Sigmoid colon (tissue), 7 donors: ENCODE measurements around the gene KCNIP3. TPM values are rescaled to one million over a fixed set of nuclear protein-coding genes. Genes with fewer than 3 reads are reported as not detected.

Experiments used
- DNase-seq: peaks from one replicate; pipeline ENCODE4 v3.0.0-alpha.2; 2019
- H3K27ac ChIP-seq, 4 donors: fragments of 200-600 bp; sonication (generic); one replicate each; pipeline ENCODE4 v1.5.1; 2016 to 2019; ENCODE audit warnings: mild to moderate bottlenecking in 1 of 4
- H3K27me3 ChIP-seq, 3 donors: fragments of 200-600 bp; sonication (generic); one replicate each; pipeline ENCODE4 v1.5.1; 2019; ENCODE audit warnings: mild to moderate bottlenecking in 1 of 3
- H3K36me3 ChIP-seq, 4 donors: fragments of 200-600 bp; sonication (generic); one replicate each; pipeline ENCODE4 v1.5.1; 2016 to 2019
- H3K4me1 ChIP-seq, 4 donors: fragments of 200-600 bp; sonication (generic); one replicate each; pipeline ENCODE4 v1.5.1; 2017 to 2019
- H3K4me3 ChIP-seq, 4 donors: fragments of 200-600 bp; sonication (generic); one replicate each; pipeline ENCODE4 v1.5.1; 2017 to 2019; ENCODE audit warnings: mild to moderate bottlenecking in 2 of 4, moderate library complexity in 1 of 4
- H3K9me3 ChIP-seq, 4 donors: fragments of 200-600 bp in 3 of 4; sonication (generic) in 3 of 4; one replicate each; pipeline versions ENCODE4 v1.5.1 to v1.6.1; 2013 to 2019
- CTCF ChIP-seq, 4 experiments: fragments of 450-650 bp in 3 of 4; fragments of 200-600 bp in 1 of 4; IDR thresholded peaks; one replicate each; pipeline ENCODE4 v1.5.1; 2016 to 2019; ENCODE audit warnings: antibody characterized with exemption in 4 of 4, mild to moderate bottlenecking in 3 of 4, moderate library complexity in 2 of 4
- EP300 ChIP-seq, 4 donors: sonication (generic); formaldehyde crosslinking; IDR thresholded peaks; one replicate each; pipeline ENCODE4 v1.6.1; 2017; ENCODE audit warnings: antibody characterized with exemption in 4 of 4
- POLR2A ChIP-seq, 2 donors: fragments of 450-650 bp; IDR thresholded peaks; one replicate each; pipeline ENCODE4 v1.6.1; 2016; ENCODE audit warnings: antibody characterized with exemption in 2 of 2, mild to moderate bottlenecking in 2 of 2, moderate library complexity in 2 of 2
- POLR2AphosphoS5 ChIP-seq, 4 donors: sonication (generic); formaldehyde crosslinking; IDR thresholded peaks; one replicate each; pipeline ENCODE4 v1.6.1; 2017; ENCODE audit warnings: antibody characterized with exemption in 4 of 4
- WGBS, 2 donors: extraction: QIAGEN DNeasy Blood & Tissue Kit; methylation state at CpG; one replicate each; pipeline ENCODE4 v1.1.7; 2013; 5-methylcytosine and 5-hydroxymethylcytosine counted together
- intact Hi-C: fragments of 100-400 bp; cut with DNase I; formaldehyde crosslinking; loops from one replicate; pipeline ENCODE4 v1.15.1; 2023
- polyA plus RNA-seq, 3 donors: library from polyadenylated mRNA; stranded (reverse); fragments of 200-250 nt; gene quantifications; one replicate each; pipeline ENCODE4 v1.2.3, GENCODE V29; 2013
- total RNA-seq, 4 donors: library from RNA; depleted of rRNA; stranded (reverse); fragments of >200 nt; gene quantifications; one replicate each; pipeline ENCODE4 v1.1.0, GENCODE V29; 2016
- donor health status: healthy with polysubstance abuse.
- donor health status: Bipolar disorder and iron deficiency.
- donor health status: healthy.

The KCNIP3 gene
- total and polyA plus RNA-seq, 7 donors = 1.8 to 23.8 (median 11.8) TPM

DNA sequence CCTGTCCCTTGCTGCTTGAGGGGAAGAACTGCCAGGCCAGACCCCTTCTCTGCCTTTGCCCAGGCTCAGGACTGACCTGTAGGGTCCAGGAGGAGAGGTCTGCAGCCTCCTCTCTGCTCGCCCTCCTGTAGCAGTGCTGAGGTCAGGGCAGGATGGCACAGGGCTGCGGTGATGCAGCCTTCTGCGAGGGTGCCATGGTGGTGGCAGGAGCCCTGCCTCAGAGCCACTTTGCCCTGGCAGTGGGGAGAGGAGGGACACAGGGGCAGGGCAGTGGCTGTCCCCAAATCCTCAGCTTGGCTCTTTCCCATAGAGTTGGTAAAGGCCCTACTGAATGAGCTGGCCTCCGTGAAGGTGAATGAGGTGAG, 22.0 kb upstream of the KCNIP3 start:
- H3K27ac ChIP-seq = no peak overlapping the region
- intact Hi-C loops = no loop called here
- TF ChIP-seq CTCF (IDR thresholded peaks at IDR 0.05) (no peak), POLR2A (IDR thresholded peaks at IDR 0.05) (no peak), EP300 (IDR thresholded peaks at IDR 0.05) (no peak), POLR2AphosphoS5 (IDR thresholded peaks at IDR 0.05) (no peak)
- H3K27me3 ChIP-seq = no peaks in the 10 kb centered on the region
- no peaks in the 10 kb centered on the region for H3K36me3 ChIP-seq
- H3K4me3 ChIP-seq = no peak overlapping the region
- H3K4me1 ChIP-seq = no peaks in the 10 kb centered on the region
- no peaks in the 10 kb centered on the region for H3K9me3 ChIP-seq
- 17 to 79% methylated on average over 4 of the region's 4 CpGs for WGBS, 2 donors
- peak; percentile 36 for DNase-seq

DNA sequence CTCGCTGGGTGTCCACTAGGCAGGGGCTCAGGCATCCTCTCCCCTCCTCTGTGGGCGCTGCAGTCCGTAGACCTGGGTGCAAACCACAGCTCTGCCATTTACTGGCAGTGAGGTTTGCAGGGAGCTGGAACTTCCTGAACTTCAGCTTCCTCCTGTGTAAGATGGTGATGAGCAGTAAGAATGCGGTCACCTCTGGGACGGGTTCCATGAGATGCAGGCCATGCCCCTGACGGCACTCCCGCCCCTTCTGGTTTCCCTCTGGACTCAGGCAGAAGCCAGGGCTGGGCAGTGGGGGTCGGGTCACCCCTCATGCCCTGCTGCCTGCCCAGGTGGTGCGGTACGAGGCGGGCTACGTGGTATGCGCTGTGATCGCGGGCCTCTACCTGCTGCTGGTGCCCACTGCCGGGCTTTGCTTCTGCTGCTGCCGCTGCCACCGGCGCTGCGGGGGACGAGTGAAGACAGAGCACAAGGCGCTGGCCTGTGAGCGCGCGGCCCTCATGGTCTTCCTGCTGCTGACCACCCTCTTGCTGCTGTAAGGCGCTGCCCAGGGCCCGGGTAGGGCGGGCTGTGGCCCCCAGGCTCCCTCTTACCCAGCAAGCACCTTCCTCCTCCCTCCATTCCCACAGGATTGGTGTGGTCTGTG, 21.4 kb upstream of the KCNIP3 start:
- no peaks in the 10 kb centered on the region for H3K36me3 ChIP-seq
- WGBS, 2 donors = 54 to 82% methylated on average over 28 of the region's 28 CpGs
- intact Hi-C loops = no loop called here
- H3K27me3 ChIP-seq = no peaks in the 10 kb centered on the region
- TF ChIP-seq EP300 (IDR thresholded peaks at IDR 0.05) (no peak), CTCF (IDR thresholded peaks at IDR 0.05) (no peak), POLR2AphosphoS5 (IDR thresholded peaks at IDR 0.05) (no peak), POLR2A (IDR thresholded peaks at IDR 0.05) (no peak)
- no peak overlapping the region for H3K27ac ChIP-seq
- no peaks in the 10 kb centered on the region for H3K9me3 ChIP-seq
- H3K4me1 ChIP-seq = no peaks in the 10 kb centered on the region
- peak; percentile 57 for DNase-seq
- H3K4me3 ChIP-seq = no peak overlapping the region

GRCh38 chr2:95276244-95276887, 20.8 kb upstream of the KCNIP3 start:
- DNase-seq = peak; percentile 48
- TF ChIP-seq CTCF (IDR thresholded peaks at IDR 0.05) (no peak), POLR2AphosphoS5 (IDR thresholded peaks at IDR 0.05) (no peak), POLR2A (IDR thresholded peaks at IDR 0.05) (no peak), EP300 (IDR thresholded peaks at IDR 0.05) (no peak)
- H3K27me3 ChIP-seq = no peaks in the 10 kb centered on the region
- intact Hi-C loops = no loop called here
- WGBS, 2 donors = 66 to 88% methylated on average over 22 of the region's 22 CpGs
- no peaks in the 10 kb centered on the region for H3K4me1 ChIP-seq
- H3K4me3 ChIP-seq = no peak overlapping the region
- H3K36me3 ChIP-seq = no peaks in the 10 kb centered on the region
- H3K27ac ChIP-seq = no peak overlapping the region
- H3K9me3 ChIP-seq = no peaks in the 10 kb centered on the region

- intact Hi-C loops = no loop called here
- 71 to 91% methylated on average over 9 of the region's 9 CpGs for WGBS, 2 donors
- Histone ChIP-seq H3K27ac (no peak overlapping the region), H3K4me1 (no peaks in the 10 kb centered on the region), H3K4me3 (no peak overlapping the region), H3K27me3 (no peaks in the 10 kb centered on the region), H3K36me3 (no peaks in the 10 kb centered on the region), H3K9me3 (no peaks in the 10 kb centered on the region)
- peak; percentile 45 for DNase-seq
- TF ChIP-seq EP300 (IDR thresholded peaks at IDR 0.05) (no peak), POLR2AphosphoS5 (IDR thresholded peaks at IDR 0.05) (no peak), CTCF (IDR thresholded peaks at IDR 0.05) (no peak), POLR2A (IDR thresholded peaks at IDR 0.05) (no peak)
These were observed 20.3 kb upstream of the KCNIP3 start for GRCh38 chr2:95276888-95277245.
